Non-pigmented ciliary epithelial cell (primary cell): Measurements from ENCODE around the gene ZFAND3.
A peak's percentile ranks its signal among the peaks of the same experiment; 100 is the strongest.
"Not testable (repeated sequence)": the region's sequence is repeated elsewhere in the genome, so short reads cannot be mapped to it uniquely, and the experiment has no call there.

ENCODE experiments used
- DNase-seq: peaks from one replicate; pipeline ENCODE4 v3.0.0-alpha.2; 2010; ENCODE audit warnings: low read depth

Gene ZFAND3

DNA sequence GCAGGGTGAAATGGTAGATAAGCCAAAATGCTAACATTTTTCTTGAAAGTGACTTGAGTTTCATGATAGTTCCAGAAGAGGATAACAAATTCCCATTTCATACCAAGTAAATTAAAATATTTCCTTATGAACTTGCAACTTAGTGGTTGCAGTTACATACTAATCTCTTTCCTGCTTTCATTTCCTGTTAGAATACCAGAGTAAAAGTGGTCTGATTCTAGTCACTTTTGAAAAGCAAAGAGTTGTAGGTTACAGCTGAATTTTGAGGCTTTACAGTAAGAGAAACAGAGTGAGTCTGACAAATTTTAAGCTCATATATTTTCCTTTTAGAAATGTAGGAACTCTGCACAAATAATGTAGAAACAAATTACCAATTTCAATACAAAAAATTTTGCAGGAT lies 117.4 kb downstream of the ZFAND3 start:
- DNase-seq = no peak

DNA sequence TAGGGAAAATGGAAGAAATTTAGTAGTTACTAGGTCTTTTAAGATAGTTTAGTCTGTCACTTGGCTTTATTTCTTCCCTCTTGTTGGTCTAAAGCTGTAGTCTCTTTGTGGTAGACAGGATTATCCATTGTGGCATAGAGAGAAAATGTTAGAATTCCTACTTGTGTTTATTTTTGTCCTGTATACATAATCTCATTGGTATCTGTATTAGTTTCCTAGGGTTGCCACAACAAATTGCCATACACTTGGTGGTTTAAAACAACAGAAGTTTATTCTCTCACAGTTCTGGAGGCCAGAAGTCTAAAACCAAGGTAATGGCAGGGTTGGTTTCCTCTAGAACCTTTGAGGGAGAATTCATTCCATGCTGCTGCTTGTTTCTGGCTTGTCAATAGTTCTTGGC lies 119.4 kb downstream of the ZFAND3 start:
- DNase-seq = no peak

DNA sequence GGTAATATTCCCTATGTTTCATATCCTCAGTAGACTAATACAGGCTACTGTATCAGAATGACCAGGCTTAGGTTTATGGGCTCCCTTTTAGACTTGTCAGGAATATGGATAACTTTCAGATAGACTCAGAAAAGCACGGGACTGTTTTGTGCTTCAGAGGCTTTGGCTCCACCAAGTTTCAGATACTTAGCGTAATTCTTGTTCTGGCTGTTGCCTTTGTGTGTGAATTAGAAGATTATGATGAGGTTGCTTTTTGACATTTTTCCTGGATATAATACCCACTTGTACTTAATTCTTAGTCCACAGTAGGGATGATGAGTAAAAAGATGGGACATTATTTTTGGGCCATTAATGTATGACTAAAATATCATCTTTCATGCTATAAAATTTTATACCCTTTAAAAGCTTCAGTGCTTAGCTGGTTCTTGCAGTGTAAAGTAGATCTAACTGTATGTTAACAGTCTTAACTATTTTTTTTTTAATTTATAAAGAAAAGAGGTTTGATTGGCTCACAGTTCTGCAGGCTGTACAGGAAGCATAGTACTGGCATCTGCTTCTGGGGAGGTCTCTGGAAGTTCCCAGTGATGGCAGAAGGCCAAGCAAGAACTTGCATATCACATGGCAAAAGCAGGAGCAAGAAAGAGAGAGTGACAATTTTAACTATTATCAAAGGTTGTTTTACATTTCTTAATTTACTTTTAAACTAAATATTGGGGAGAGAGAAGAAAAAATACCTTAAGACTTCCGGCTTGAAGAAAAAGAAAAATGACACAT lies 120.7 kb downstream of the ZFAND3 start:
- DNase-seq = peak; percentile 22

DNA sequence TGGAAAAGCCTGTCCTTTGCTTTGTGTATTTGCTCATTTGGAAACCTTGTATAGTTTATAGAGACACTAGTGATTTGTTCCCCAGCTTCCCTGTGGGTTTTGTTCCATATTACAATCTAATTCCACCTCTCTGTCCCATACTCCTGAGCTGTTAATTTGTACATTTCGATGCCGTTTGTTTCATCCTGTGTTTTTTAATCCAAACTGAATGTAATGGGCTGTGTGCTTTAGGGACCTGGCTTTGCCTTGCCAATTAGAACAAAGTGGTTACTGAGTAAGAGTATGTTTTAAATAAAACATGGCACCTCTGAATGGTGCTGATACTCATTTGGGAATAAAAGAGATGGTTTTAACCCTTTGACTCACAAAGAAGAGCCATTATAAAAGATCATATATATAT lies 122.3 kb downstream of the ZFAND3 start:
- no peak for DNase-seq

DNA sequence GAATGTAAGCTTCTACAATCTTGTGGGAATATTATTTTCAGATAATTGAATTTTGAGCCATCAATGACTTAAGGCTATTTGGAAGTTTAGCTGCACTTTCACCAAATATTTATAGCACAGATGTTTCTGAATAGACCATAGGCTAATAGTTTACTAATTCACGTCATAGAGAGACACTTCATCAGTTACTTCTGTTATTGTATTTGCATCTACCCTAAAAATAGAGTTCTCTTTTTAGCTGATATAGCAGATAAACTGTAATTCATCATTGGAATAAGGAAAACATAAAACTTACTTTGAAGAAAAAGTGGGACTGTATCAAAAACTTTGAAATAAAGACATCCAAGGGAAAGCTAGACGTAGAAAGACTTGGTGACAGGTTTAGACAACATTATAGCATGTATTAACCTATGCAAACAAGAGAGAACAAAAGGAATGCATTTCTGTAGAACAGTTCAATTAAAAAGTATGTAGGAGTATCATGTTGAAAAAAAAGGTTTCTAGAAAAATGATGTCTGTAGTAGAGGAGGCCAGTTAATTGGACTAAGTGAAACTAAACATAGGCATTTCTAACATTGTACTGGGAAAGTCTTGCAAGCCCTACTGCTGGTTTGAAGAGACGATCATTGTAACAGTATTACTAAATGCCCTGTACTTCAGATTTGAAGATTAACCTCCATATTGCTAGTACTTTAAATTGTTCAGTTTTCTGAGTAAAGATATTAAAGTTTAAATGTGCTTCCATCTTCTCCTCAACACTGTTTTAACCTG lies 123.3 kb downstream of the ZFAND3 start:
- DNase-seq = no peak

DNA sequence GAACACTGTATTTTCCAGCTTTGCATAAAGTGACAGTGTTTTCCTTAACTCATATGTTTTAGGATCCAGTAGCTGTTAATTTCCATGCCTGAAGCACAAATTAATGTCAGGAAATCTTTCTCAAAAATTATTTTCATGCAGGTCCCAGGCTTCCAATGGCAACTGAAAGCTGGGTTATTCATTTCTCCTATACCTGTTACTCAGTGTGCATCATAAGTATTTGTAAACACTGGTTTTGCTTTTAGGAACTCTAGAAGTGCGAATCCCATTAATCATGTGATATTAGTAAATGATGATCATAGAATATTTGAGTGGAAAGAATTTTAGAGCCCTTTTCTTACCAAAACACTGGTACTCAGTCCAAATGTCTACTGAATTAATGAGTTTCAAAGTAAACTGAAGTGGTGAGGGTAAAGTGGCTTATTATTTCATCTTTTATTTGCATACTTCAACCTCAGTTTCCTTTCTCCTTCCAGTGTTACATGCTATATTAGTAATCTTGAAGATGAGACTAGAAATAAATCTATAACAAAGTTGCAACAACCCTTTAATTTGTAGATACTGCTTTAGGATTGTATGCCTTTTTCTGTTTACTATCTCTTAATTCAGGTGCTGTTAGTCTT lies 124.0 kb downstream of the ZFAND3 start:
- no peak for DNase-seq

DNA sequence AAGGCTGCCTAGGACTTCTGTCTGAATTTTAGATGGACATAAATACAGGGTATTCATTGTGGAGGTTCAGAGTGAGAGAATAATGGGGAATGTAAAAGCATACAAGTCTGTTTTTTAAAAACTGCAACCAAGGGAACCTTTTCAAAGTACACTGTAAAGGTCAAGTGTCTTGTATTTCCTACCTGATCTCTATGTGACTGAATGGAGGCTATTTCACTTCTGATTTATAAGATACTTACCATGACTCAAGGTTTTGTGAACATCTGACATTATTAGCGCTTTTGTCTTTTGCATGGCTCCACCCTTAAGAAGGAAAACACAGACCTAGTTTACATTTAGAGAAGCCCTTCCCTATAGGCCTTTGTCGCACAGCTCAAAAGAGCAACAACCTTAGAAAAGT lies 126.5 kb downstream of the ZFAND3 start:
- DNase-seq = no peak

DNA sequence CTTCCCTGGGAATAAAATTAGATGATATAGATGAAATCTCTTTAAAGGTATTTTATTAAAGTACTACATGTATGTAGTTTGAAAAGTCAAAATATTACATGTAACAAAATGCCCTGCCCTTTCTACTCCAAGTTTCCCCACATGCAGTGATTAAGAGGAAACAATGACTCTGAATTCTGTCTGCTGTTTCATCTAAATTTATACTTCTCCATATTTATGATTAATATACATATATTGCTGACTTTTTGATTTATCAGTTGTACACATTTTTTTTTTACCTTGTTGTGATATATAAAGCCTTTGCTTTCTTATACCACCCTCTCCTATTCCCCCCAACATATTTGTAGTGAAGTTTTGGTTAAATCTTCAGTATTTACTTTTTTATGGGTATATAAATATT lies 127.9 kb downstream of the ZFAND3 start:
- no peak for DNase-seq

DNA sequence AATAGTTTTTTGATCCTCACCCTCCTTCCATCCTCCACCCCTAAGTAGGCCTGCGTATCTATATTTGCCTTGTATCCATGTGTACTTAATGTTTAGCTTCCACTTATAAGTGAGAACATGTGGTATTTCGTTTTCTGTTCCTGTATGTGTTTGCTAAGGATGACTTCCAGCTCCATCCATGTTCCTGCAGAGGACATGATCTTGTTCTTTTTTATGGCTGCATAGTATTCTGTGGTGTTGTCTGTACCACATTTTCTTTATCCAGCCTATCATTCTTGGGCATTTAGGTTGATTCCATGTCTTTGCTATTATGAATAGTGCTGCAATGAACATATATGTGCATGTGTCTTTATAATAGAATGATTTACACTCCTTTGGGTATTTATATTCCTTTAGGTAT lies 129.1 kb downstream of the ZFAND3 start:
- DNase-seq = not testable (repeated sequence)

DNA sequence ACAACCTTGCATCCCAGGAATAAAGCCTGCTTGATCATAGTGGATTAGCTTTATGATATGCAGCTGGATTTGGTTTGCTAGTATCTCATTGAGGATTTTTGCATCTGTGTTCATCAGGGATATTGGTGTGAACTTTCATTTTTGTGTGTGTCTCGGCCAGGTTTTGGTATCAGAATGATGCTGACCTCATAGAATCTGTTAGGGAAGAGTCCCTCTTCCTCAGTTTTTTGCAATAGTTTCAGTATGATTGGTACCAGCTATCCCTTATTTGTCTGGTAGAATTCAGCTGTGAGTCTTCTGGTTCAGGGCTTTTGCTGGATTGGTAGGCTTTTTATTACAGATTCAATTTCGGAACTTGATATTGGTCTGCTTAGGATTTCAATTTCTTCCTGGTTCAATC lies 132.5 kb downstream of the ZFAND3 start:
- DNase-seq = no peak

DNA sequence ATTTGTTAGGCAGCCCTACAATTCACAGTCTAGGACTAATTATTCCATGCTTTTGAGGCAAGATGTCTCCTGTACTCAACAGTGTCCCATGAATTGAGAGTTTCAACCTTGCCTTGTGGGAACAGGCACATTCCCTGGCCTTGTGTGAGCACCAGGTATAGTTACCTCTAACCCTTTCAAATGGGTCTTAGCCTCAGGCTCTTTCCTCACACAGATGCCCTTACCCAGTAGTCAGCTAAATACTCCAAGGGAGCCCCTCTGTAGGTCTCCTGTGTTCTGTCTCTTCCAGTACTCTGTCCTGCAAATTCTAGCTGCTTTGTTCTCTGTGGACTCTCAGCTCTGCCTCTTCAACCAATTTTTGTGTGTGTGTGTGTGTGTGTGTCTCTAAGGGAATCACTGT lies 135.3 kb downstream of the ZFAND3 start:
- DNase-seq = no peak

DNA sequence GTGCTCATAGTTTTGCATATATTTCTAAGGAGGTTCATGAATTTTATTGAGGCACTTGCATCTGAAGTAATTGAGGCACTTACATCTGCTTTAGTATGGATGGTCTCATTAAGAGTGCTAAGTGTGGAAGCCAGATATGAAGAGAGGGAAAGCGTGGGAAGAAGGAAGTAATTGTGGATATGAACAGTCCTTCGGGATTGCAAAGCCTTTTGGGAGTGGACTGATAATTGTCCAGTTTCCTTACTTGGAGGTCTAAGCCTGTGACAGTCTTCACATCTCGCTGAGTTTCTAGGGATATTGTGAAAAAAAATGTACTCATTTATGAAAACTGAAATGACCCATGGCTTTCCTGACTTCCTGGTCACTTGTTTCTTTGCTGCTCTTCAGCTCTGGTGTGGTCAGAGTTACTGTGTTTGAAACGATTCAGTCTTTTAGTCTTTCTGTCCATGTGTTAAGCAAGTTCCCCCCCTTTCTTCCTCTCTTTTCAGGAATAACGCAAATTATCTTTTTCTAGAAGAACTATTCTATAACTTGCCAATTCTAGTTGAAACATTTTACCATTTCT lies 137.3 kb downstream of the ZFAND3 start:
- no peak for DNase-seq

DNA sequence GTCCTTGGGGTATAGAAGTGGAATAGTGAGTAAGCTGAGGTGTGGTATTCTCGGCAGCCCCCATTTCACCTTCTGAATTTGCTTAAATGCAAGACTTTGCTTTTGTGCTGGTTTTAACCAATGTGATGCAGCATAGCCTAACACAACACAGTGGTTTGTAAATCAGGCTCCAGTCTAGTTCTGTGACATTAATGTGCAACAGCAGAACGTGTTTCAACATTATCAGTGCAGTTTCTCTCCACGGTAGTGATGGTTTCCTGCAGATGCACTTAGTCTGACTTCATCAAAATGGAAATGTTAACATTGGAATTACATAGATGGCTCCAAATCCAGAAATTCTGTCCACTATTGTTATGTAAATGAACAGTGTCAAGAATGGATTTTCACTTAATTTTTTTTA lies 139.5 kb downstream of the ZFAND3 start:
- no peak for DNase-seq

DNA sequence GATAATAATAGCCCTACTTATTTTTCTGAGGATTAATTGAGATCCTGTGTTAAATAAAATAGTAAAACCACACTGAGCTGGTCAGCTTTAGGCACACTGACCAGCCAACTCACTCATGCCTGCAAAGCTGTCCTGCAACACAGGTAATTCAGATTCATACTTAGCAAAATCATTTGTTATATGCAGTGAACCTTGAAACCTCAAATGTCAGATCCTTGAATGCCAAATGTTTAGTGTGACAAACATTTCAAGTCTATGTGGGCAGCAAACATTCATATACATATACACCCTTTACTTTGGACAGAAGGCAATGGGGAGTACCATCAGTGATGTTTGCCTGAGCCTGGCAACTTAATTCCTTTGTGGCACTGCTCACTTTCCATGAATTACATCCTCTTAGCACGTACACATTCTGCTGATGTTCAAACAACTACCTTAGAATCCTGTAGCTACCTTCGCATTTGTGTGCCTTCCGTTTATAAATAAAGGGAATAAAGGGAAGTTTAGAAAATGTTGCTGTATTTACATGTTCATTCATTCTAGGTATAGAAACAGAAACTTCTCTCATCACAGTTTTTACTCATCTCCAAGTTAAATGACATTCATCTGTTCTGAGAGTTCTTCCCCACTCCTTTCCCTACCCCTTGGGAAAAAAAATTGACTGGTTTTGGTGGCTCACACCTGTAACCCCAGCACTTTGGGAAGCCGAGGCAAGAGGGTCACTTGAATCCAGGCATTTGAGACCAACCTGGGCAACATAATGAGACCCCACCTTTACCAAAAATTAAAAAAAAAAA lies 140.8 kb downstream of the ZFAND3 start:
- no peak for DNase-seq

DNA sequence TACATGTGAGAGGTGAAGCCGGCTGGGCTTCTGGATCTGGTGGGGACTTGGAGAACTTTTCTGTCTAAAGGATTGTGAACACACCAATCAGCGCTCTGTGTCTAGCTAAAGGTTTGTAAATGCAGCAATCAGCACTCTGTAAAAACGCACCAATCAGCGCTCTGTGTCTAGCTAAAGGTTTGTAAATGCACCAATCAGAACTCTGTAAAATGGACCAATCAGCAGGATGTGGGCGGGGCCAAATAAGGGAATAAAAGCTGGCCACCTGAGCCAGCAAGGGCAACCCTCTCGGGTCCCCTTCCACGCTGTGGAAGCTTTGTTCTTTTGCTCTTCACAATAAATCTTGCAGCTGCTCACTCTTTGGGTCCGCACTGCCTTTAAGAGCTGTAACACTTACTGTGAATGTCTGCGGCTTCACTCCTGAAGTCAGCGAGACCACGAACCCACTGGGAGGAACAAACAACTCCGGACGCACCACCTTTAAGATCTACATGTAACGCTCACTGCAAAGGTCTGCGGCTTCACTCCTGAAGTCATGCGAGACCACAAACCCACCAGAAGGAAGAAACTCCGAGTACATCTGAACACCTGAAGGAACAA lies 143.1 kb downstream of the ZFAND3 start:
- DNase-seq = not testable (repeated sequence)

DNA sequence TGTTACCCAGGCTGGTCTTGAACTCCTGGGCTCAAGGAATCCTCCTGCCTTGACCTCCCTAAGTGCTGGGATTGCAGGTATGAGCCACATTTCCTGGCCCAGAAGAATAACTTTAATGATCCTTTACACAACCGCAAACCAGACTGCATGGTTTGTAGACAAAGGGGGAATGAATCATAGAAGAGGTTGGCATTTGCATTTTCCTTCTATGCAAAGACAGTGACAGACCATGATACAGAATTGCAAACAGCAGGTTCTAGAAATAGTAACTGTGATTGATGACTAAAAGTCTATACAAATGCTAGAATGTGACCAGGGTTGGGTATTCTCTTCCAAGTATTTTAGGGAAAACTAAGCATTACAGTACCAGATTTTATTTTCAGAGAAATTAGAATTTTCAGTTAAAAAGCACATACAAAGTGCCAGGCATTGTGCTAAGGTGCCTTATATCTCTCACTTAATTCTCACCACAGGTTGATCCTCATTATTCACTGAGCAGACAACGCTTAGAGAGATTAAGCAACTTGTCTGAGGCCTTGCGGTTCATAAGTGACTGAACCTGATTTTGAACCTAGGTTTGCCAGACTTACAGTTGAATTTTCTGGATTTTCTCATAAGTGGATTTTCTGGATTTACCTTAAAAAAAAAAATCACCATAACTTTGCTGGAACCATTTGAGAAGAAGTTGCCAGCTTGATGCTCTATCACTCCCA lies 146.6 kb downstream of the ZFAND3 start:
- DNase-seq = peak; percentile 49

DNA sequence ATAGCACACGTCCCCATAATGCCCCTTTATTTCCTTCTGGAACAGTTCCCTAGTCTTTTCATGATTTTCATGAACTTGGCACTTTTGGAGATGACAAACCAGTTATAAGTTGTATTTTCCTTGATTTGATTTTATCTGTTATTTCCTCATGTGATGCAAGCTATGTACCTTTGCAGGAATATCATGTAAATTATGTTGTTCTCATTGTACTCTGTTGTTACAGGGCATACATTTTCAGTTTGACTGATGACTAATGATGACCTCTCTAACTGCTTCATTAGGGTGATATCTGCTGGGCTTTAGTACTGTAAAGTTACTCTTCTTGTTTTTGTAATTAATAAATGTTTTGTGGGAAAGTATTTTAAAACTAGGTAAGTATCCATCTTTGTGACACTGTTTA lies 147.3 kb downstream of the ZFAND3 start:
- no peak for DNase-seq

DNA sequence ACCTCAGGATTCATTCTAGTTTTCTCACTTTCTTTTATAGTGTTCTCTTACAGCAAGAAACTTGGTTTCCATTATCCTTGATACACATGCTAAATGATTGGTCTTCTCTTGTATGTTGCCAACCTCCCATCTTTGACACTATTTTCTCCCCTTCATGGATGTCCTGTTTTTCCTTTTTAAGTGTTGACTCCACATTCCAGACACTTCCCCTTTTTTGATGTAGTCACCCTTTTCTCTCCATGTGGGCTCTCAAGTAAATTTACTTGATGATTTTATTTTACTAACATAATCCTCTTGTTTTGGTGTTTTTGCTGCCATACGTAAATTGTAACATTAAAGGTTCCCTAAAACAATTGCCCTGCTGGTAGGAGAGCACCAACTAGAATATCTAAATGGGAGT lies 148.1 kb downstream of the ZFAND3 start:
- no peak for DNase-seq

DNA sequence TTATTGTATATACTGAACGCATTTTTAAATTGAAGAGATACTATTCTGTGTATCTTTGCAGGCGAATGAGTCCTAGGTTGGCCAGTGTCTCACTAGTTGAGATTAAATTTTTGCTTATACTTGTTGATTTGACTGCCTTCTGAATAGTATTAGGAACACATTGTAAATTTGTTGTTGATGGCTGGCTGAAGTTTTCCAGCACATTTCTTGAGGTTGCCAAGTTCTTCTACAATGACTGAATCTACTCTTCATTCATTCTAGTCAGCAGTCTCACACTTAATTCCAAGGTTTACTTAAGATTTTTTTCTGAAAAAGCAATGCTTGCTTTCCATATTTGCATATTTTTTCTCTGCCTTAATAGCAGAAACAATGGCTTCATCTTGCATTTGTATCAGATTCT lies 151.7 kb downstream of the ZFAND3 start:
- no peak for DNase-seq

DNA sequence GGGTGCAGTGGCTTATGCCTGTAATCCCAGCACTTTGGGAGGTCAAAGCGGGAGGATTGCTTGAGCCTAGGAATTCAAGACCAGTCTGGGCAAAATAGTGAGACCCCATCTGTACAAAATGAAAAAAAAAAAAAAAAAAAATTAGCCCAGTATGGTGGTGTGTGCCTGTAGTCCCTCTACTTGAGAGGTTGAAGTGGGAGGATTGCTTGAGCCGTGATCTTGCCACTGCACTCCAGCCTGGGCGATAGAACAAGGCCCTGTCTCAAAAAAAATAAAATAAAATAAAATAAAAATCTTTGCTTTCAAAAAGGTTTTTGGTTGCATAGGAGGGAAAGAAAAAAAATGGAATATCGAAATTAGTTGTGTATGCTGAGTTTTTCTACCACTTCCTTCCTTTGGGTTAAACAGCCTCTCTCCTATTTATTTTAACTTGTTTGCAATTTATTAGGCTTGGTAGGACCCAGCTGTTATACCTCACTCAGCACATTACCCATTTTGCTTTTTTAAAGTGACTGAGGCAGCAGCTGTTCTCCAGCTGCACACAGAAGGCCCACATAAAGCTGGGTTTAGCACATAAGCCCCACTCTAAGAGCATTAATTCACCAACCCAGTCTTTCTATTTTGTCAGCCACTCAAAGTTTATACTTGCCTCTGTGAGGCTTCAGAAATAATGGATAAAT lies 152.3 kb downstream of the ZFAND3 start:
- no peak for DNase-seq
